Frontal cortex (tissue), 4 donors: Measurements from ENCODE around the gene TMEM107. TPM values are rescaled to one million over a fixed set of nuclear protein-coding genes. Genes with fewer than 3 reads are reported as not detected.
A peak's percentile ranks its signal among the peaks of the same experiment; 100 is the strongest.

ENCODE experiments used
- DNase-seq, 2 donors: peaks; one replicate each; pipeline ENCODE4 v3.0.0; 2012; ENCODE audit warnings: low spot score in 2 of 2
- FAIRE-seq: peaks from 2 replicates; lab custom pipeline; 2012; peaks lifted over from hg19 to GRCh38; lab: Jason Lieb, UNC
- total RNA-seq: library from RNA; depleted of rRNA; stranded (reverse); fragments of >200 nt; gene quantifications from one replicate; pipeline ENCODE4 v1.2.3, GENCODE V29; 2014
- donor health status: control.
- donor health status: control.
- donor health status: control.

Gene TMEM107
- total RNA-seq, 1 donor from 2014 or later = 23.6 TPM

DNA sequence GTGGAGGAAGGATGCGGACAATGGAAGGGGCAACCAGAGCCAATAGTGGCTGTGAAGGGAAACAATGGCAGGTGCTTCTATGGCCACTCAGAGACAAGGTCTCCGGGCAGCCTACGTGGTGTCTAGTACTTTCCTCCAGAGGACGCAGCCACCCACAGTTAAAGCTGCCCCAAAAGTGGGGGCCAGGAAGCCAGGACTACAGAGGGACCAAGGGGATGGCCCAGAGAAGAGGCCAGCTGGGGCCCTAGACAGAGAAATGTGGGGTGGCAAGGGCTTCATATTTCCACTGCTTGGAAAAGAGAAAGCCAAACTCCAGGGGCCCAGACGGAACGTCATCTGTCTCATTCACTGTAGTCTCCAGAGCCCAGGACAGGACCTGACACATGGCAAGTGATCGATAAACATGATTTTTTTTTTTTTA is 23.1 kb downstream of the TMEM107 start:
- DNase-seq (no peak), FAIRE-seq (no peak)

DNA sequence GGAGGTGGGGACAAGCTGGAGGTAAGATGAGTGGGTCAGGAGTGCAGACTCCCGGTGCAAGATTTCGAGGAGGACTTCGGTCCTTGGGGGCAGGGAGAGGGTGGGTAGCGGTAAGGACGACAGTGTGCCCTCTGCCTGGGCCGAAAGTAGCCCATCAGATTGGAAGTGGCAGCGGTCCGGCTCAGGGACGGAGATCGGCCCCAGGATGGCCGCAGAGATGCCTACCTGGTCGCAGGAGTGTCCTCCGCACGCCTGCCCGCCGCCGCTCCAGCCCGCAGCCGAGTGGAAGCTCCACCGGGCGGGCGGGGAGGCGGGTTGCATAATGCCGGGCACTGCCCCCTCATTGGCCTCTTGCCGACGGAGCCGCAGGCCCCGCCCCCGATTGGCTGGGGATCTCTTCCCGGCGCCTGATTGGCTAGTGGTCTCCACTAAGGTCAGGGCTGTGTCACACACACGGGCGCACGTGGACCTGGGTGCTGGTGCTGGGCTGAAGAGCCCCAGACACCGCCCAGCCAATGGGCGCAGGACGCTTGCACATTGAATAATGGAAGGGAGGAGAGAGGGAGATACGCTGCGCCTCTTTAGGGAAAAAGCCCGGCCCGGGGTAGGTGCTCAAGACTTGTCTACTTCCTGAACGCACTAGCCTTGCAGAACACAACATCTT is 23.9 kb downstream of the TMEM107 start, which contains the start of gene PER1:
PER1 (minus strand) TSS at position 293 of the 664 bp plus-strand sequence. CDS start 1,698 bp downstream, outside the sequence.
- FAIRE-seq = no peak
- peak; percentile 92 to 94 for DNase-seq

DNA sequence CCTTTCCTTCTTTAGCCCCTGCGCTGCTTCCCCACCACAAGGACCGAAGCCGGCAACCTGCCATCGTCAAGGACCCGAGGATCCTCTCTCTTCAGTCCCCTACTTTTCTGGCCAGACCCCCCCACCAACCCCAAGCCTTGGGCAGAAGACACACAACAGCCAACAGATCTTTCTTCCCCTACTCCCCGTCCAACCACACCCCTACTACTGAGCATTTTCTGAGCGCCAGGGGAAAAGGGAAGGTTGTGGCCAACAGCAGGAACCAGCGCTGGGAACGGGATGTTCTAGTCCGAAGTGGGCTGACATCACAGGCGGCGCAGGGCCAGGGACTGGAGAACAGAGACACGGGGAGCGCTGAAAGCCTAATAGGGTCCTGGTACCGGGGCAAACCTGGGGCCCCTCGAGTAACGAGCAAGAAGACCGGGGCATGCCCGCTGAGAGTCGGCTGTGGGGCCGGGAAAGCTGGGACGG is 24.5 kb downstream of the TMEM107 start:
- peak in 1 of 2 donors; percentile 60 for DNase-seq
- no peak for FAIRE-seq

DNA sequence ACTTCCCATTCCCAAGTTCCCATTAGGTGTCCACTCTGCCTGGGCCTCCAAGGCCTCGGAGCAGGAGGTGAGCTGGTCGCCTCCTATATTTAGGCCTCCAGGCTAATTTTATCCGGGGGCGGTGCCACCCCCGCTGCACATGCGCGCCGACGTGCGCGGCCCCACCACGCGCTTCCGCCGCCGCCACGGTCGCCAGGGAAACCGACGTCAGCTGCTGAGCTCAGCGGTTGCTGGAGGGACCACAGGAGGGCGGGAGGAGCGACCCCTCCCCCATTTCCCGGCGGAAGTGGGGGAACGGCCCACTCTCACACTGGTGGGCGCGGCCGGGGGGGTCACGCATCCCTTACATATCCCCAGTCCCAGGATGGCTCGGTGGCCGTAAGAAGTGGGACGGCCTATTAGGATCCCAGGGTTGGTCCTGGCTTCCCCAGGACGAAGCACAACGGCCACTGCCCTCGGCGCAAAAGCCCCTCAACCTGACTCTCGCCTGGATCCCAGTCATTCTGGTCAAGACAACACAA is 25.0 kb downstream of the TMEM107 start:
- FAIRE-seq (no peak), DNase-seq (peak; percentile 85 to 91)

DNA sequence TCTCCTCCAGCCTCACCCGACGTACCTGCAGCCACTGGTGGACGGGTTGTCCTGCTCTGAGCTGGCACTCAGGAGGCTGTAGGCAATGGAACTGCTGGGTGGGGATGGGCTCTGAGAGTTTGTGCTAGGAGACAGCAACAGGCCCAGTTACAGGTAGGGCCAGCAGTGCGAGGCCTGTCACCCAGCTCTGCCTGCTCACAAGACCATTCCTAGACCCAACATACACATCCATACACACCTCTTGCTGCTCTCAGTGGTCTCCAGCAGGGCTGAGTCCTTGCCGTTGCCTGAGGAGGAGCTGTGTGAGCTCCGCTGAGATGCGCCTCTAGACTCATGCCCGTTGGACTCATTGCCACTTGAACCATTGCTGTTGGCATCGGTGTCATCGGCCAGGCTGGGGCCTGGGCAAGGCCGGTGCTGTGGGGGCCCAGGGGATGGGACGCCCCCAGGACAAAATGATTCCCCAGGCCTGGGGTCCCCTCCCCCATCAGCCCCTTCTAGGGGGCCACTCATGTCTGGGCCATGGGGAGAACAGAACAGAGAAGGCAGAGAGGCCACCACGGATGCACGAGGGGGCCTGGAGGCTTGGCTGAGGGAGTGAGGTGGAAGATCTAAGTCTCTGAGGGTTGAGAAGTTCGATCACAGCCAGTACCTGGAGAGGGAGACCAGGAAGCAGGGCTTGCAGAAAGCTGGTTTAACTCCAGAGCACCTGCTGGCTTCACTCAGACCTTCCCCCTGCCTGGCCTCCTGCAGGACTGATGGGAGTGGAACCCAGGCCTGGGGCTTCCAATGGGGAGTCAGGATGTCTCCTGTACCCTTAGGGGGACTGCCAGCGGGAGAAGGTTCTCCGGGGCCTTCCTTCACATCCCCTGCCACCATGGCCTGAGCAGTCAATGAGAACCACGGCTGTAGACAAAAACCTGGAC is 25.7 kb downstream of the TMEM107 start:
- FAIRE-seq (no peak), DNase-seq (no peak)

DNA sequence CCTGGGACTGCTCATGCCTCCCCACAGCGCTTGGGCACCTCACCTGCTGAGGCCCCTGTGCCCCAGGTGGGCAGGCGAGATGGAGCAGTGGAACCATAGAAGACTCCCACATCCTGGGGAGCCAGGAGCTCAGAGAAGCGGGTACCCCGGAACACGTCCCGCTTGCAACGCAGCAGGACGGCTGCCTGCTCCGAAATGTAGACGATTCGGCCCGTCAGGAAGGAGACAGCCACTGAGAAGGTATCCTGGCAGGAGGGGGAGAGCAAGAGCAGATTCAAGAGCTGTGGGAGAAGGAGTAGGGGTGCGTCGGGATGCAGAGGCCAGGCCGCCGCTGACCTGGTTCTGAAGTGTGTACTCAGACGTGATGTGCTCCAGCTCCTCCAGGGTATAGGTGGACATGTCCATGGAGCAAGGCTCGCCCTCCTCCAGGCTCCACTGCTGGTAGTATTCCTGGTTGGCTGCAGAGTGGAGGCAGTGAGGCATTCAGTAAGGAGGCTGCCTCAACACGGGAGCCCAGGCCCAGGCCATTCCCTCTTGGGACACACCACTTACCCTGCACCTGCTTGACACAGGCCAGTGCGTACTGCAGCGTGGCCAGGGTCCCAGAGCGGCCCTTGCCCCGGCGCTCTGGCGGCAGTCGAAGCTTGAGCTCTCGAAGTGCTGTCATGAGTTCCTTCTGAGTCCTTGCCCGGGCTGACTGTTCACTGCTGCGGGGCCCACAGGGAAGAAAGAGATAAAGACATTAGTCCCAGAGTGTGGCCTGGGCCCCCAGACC is 26.6 kb downstream of the TMEM107 start:
- FAIRE-seq (no peak), DNase-seq (no peak)

DNA sequence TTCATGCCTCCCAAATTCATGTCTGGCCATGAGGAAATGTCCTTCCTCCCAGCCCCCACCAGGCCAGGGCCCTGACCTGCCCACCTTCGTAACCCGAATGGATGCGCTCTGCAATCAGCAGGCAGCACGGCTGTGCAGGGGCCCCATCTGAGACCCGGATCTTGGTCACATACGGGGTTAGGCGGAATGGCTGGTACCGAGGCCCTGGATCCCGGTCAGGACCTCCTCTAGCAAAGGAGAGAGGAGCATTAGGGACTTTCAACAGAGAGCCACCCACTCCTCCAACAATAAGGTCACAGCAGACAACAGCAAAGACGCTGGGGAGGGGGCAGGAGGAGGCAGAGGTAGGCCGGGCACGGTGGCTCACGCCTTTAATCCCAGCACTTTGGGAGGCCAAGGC is 27.6 kb downstream of the TMEM107 start:
- DNase-seq (no peak), FAIRE-seq (no peak)

DNA sequence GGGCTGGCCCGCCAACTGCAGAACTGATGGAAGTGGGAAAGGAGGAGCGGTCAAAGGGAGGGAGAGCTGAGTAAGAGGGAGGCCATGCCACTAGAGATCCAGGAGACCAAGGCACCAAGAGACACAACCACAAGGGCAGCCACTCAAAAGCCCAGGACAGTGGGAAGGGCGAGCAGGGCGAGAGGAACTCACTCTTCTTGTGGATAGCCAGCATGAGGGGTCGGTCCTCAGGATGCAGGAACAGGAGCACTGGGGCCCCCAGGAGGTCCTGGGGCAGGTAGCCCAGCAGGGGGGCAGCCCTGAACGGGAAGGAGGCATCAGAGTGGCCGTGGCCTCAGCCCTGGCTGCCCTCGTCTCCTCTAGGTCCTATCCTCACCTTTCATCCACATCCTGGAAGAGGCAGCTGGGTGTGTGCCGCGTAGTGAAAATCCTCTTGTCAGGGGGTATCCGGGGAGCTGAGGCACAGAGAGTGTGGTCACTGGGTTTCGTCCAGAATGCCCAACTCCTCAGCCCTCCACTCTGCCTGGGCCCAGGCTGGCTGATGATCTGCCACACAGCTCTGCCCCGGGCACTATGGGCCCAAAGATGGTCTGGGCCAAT is 28.3 kb downstream of the TMEM107 start:
- DNase-seq = no peak
- no peak for FAIRE-seq

DNA sequence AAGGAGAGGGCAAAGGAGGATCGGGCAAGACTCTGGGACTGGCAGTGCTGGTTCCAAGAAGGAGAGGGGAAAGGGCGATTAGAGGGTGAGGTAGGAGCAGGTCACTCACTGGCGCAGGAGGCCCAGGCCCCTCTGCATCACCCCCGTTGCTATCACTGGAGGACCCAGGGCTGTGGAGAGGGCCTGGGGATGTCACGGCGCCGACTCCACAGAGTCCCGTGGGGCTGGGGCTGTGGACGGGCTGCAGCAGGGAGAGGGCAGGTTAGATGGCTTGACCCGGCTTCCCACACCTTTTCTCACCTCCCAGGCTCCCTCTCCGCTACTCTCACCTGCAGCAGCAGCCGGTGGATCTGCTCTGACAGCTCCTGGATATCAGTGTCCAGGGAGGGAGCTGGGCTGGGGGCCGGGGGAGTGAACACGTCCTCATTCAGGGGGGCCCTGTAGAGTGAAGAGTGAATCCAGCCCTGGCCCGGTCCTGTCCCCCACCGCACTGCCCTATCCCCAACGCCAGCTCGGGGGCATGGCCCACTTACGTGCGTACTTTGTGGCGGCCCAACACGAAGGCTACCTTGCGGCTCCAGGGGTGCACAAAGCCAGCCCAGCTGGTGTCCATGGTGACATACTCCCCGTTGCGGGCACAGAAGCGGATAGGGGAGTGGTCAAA is 28.9 kb downstream of the TMEM107 start:
- FAIRE-seq = no peak

DNA sequence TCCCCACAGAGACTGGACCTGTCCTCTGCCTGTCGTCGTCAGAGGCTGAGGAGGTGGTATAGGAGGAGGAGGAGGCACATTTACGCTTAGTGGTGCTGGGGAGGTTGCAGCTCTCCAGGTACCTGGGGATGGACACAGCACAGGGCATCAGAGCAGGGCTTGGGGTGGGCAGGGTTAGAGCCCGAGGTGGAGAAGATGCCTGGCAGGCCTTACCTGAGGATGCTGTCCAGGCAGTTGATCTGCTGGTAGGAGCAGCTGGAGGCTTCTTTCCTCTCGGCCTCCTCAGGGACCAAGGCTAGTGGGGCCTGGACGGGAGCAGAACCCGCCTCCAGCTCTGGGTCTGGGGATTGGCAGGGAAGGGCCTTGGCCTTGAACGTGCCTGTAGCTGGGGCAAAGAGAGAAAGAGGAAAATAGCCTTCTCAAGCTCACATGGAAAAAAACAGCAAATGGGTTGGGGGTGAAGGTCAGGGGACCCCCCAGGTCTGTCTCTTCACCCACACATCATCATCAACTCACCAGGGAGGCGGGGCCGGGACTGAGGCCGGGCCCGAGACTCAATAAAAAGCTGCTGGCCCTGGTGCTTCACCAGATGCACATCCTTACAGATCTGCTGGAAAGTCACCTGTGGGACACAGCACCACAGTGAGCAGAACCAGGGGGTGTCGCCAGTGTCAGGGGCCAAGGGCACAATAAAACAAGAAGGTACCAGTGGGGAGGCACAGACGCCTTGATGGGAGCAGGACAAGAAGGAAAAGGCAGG is 29.6 kb downstream of the TMEM107 start:
- FAIRE-seq = no peak
- DNase-seq = no peak

More for the DNA sequence above, 28.9 kb downstream of the TMEM107 start:
- DNase-seq = no peak

DNA sequence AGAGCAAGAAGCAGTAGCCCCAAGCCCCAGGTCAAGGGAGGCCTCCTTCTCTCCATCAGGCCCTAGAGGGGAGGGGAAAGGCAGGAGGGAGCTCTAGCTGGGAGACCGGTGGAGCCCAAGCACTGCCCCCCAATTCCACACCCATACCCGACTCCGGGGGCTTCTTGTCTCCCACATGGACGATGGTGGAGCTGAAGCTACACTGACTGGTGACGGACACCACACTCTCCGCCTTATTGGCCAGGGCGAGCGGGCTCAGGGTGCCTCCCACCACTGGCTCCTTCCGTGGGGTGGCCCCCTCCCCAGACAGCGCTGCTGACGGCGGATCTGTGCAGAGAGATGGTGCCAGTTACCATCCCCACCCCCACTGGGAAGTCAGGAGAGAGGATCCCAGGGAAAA is 30.4 kb downstream of the TMEM107 start:
- DNase-seq (no peak), FAIRE-seq (no peak)

DNA sequence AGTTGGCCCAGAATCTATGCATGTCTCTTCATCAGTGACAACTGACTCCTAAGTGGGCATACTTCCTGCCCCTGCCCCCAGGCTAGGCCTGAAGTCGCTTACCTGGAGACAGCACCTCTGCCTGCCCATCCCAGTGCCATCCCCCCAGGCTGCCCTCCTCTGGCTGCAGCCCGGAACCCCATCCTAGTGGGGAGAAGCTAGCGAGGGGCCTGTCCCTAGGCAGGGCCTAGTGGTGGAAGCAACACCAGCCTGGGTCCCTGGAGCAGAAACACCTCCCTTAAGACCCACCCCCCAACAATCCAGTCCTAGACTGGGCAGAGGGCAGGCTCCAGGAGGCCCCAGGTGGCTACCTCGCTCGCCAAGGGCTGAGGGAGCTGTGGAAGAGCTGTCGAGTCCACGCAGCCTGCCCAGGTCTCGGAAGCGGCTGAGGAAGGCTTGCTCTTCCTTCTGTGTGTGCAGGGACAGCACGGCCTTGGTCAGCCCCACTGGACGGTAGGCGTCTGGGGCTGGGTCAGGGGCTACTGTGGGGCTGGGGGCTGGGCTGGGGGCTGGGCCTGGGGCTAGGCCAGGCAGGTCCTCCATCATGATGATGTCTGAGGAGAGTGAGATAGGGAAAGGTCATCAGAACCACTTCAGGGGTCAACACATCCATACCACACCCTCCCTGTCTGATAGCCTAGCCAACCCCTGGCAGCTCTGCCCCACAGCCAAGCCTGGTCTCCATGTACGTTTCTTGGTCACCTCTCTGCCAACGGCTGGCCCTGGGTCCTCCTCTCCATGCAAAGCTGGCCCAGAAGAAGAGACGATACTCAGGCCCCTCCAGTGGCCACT is 31.6 kb downstream of the TMEM107 start:
- DNase-seq (no peak), FAIRE-seq (no peak)

DNA sequence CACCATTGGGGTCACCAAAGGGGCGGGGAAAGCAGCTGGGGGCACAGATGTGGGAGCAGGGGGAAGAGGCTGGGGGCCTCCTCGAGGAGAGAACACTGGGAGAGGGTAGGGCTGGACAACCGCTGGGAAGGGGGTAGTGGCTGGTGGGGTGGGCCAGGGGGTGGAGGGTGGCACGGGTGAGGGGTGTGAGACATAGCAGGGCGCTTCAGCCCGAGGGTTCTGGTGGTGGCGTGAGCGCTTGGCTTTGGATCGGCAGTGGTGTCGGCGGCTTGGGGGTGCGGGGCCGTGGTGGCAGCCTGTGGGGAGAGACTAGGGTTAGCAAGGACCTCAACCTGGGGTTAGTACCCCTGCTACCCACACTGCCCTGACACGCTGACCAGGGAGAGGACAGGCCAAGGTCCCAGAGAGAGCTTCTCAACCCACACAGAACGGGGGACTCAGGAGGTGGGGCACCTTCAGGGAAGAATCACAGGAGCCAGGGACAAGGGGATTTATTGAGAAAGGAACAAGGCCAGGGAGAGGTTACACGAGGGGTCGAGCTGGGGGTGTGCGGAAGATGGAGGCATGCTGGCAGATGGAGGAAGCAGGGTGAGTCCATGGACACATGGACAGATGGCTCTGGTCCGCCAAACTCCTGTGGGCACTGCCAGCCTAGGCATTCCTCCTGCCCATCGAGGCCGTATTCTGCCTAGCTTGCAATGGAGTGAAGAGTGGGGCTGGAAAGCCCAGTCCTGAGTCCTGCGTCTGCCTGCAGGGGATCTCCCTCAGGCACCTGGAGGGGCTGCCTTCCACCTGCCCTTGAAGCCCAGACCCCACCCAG is 32.4 kb downstream of the TMEM107 start:
- no peak for FAIRE-seq
- no peak for DNase-seq

DNA sequence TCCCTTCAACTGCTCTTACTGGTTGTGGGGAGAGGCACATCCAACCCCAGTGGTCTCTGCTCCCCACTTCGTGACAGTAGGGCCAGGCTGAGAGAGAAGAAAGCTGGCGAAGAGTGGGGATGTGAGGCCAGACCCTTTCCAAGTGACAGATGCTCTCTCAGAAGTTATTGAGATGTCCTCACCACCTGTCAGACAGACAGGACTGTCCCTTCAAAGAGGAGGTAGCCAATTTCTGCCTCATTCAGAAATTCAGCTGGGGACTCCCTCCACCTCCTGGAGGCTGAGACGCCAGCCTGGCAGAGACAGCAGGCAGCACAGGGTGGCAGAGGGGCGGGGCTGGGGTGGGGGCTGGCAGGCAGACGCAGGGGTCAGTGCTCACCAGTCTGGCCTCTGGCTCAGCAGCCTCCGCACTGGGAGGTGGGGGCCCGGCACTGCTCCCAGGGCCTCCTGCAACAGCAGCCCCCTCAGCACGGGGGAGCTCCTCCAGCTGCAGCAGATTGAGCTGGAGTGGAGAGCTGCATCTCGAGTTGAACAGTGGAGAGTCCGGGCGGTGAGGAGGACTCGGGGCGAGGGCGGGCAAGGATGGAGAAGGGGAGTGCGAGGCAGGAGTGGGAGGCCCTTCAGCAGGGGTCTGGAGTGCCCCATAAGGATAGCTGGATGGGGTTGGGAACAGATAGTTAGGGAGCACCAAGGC is 33.1 kb downstream of the TMEM107 start:
- DNase-seq (no peak), FAIRE-seq (no peak)

DNA sequence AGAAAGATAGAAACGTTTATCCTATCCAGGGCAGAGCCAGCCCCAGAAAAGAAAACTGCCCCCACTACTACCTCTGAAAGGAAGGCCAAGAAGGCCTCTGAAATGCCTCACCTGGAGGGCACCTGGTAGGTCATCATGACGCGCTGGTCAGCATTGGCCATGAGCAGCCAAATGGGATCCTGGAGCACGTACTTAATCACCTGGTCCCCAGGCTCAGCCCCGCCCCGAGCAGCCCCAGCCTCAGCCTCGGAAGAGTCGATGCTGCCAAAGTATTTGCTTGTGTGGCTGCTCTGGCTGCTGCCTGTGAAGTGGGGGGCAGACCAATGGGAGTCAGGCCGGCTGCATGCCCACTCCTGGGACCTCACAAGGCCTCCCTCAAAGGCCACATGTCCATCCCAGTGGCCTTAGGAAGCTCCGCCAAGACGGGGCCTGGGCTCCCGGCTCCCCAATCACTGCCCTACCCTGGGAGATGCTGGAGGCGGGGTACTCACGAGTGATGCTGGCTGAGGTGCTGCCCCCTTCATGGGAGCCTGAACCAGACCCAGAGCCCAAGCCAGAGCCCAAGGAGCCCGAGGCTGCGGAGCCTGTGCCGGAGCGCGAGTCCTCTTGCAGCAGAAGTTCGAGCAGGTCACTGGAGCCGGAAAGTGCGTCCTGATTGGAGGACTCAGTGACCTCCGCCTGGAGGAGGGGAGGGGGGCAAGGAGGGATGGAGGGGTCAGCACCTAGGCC is 33.9 kb downstream of the TMEM107 start:
- DNase-seq = no peak
- FAIRE-seq = no peak
